Measurements from ENCODE around the gene QRICH2.
"Not testable (repeated sequence)": the region's sequence is repeated elsewhere in the genome, so short reads cannot be mapped to it uniquely, and the experiment has no call there.

The QRICH2 gene

DNA sequence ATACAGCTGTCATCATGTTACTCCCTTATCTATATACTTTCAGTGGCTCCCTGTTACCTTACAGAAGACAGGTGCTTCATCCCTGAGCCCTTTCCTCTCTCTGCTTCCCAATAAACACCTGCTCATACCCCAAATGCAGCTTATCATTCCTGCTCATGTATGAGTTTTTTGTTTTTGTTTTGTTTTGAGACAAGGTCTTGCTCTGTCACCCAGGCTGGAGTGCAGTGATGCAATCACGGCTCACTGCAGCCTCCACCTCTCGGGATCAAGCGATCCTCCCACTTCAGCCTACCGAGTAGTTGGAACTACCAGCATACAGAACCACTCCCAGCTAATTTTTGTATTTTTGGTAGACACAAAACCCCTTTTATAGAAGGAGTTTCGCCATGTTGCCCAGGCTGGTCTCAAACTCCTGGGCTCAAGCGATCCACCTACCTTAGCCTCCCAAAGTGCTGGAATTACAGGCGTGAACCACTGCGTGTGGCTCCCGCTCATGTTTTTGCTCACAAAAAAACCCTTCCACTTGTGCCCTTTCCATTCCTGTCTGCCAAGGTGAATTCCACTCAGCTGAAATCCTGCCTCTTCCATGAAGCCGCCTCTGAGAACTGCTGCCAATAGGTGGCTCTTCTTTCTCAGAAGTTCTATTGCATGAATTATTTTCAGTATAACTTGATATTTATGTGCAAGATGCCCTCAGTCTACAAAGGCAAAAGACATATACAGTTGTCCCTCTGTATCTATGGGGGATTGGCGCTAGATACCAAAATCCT lies 59.9 kb downstream of the QRICH2 start:
- no peak for DNase-seq (ENCODE audit: low read depth in 2 of 2)

DNA sequence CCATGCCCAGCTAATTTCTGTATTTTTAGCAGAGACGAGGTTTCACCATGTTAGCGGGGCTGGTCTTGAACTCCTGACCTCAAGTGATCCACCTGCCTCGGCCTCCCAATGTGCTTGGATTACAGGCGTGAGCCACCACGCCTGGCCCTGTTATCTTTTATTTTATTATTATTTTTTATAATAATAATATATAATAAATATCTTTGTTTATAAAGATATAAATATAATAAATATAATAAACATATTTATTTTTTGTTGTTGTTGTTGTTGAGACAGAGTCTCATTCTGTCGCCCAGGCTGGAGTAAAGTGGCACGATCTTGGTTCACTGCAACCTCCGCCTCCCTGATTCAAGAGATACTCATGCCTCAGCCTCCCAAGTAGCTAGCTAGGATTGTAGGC lies 60.8 kb downstream of the QRICH2 start:
- DNase-seq (ENCODE audit: low read depth in 2 of 2) = no peak

DNA sequence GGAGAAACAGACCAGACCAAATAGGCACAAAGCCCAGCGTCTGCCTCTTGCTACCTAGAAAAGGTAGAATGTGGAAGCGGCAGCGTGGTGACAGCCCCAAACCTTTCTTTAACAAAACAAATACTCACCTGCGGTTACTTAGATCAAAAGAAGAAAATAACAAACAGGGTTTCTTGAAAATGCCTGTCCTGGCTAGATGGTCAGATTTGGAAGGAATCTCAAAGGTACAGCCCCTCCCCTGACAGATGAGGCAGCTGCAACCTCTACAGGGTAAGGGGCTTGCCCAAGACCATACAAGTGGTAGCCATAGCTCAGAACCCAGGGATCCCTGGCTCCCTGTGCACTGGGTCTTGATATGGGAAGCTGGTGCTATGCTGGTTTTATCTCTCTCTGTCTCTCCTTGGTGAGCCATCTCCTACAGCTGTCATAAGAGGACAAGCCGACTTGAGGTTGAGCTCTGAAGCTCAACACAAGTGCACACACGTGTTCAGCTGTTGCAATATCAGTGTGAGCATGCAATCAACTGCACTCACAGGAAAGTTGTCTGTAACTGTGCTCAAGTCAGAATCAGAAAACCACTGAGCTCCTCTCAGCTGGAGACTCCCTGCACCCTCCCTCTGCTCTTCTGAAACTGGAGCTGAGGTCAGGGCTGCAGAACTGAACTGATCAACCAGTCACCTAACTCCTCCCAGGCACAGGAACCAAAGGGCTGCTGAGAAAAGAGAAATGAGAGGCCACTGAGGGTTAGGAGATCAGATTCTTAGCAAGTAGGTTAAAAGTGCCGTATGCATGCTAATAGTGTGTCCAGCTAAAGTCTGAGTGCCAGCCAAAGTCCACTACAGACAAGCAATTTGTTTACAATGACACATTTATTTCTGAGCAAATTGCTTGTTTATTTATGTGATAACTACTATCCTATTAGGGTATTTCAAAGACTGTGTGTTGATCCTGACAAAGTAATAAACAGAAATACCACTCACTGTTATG lies 61.7 kb downstream of the QRICH2 start:
- DNase-seq (ENCODE audit: low read depth in 2 of 2) = no peak

DNA sequence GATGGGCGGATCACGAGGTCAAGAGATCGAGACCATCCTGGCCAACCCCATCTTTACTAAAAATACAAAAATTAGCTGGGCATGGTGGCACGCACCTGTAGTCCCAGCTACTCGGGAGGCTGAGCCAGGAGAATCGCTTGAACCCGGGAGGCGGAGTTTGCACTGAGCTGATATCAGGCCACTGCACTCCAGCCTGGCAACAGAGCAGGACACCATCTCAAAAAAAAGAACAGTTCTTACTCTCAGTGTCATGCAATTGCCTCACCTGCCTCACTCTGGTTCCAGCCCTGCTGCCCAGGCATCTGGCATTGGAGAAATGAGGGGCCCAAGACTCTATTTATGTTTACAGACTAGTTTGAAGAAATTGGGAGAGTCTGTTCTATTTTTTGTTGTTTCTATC lies 63.4 kb downstream of the QRICH2 start:
- not testable (repeated sequence) for DNase-seq (ENCODE audit: low read depth in 2 of 2)

DNA sequence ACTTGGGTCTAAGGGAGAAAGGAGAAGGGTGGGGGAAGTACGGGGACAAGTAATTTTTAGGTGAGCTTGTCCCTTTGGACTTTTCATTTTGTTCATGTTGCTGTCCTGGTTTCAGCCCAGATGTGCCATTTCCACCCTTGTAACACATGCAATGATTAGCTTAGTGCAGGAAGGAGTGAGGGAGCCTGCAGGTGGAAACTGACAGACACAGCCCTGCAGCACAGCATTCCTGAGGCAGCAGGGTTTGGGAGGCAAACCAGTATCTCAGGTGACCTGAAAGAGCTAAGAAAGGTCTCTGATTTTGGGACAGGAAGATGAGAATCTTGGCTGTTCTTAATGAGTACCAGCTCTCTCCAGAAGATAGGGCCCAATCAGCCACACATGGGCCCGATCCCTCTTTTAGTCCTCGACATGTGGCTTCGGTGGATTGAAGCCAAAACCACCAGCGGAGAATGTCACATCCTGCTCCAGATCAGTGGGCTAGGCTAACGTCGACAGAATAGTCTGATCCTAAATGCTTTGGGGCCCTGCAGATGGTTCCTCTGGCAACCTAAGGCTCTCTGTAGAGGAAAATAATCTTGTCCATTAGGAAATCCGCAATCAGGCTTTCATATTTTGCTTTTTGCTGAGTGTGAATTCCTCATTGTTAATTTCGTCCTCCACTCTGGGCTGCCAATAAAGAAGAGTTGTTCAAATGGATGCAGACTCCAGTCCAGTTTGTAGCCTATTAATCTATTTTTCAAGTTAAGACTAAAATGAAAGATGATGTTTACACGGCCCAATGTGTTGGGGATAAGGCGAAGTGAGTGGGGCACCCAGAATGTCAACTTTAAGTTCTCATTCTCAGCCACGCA lies 64.0 kb downstream of the QRICH2 start:
- no peak for DNase-seq (ENCODE audit: low read depth in 2 of 2)

DNA sequence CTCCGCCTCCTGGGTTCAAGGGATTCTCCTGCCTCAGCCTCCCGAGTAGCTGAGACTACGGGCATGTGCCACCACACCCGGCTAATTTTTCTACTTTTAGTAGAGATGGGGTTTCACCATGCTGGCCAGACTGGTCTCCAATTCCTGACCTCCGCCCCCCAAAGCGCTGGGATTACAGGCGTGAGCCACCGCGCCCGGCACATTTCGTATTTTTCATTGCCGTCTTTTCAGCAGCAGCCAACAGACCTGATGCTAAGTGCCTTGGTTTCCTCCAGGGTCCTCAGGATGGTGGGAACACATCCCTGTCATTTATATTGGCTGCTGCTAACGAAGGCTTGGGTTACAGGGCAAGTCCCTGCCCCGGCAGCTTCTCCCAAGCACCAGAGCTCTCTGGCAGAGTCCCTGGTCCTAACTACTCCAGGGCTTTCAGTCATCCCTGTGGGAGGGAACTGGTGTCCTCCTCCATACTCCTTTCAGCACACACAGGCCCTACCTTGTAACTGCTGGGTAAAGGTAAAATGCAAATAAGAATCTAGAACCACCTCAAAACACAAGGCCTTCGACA lies 66.3 kb downstream of the QRICH2 start:
- DNase-seq (ENCODE audit: low read depth in 2 of 2) = no peak

DNA sequence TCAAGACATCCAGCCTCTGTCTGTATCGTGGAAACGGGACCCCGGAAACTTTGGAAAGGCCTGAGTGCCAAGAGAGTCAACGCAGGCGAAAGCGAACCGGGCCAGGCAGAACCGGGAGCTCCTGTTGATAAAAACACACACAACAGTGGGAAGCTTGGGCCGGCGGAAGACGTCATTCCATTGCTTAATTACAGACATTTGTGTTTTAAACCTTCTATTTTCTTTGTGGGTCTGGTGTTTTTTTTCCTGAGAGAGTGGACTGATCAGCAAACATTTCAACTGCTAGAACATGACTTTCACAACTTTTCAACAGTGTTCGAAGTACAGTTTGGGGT lies 66.9 kb downstream of the QRICH2 start:
- DNase-seq (ENCODE audit: low read depth in 2 of 2) = no peak

DNA sequence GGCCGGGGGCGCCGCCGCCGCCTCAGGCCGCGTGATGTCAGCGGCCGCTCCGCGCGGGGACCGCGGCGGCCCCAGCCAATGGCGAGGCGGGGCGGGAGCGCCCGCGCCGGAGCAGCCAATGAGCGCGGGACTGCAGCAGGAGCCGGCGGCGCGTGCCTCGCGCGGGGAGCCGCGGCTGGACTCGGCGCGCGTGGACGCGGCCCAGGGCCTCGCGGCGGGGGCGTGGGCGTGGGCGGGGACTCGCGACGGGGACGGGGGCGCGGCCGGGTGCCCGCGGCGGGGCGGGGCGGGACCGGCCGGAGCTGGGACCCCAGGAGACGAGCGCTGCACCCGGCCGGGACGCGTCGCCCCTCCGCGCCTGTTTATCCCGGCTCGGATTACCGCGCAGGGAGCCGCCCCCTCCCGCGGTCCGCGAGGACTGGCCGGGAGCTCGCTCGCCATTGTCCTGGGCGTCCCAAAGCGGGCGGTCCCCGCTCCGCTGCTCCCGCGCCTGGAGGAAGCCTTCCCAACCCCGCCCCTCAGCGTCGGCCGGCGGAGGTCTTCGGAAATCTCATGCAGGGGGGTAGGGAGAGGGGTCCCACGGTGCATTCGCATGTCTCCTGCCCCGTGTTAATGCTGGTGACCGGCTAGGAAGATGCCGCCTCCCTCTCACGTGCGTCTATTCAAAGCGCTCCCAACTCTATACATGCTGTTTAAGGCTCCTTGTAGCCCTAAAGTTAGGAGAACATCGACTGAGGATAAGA lies 67.4 kb downstream of the QRICH2 start, which contains the start of gene RNF157:
Gene RNF157, minus strand, starts transcription at position 33 of the 743 bp plus-strand sequence. CDS start 253 bp downstream, outside the sequence.
- DNase-seq (ENCODE audit: low read depth in 2 of 2) = no peak

DNA sequence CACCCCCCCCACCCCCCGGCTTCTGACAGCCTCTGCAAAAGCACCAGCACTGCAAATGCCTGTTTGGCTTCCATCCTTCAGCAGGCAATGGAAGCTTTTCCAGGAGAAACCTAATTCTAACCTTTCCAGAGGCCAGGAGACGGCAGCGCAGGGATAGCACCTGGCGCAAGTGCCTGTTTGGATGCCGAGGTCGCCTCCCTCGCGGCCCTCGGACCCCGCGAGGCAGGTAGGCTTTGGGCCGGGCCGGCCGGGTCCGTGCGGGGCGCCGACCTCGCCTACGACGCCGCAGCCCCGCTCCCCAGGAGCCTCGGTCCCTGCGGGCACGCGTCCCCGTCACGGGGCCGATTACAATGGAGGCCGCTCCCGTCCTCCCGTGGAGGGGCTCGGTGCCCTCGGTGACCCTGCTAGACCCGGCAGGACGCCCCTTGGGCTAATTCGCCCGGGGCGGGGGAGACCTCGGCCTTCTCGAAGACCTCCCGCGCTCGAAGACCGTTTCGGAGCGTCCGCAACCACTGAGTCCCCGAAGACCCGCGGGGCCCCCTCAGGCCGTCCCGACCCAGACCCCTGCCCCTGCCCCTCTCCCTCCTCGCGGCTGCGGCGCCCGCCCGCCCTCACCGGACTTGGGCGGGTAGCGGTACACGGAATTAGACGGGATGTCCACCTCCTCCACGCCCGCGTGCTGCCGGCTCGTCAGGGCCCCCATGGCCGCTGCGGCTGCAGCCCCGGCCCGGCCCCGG lies 68.4 kb downstream of the QRICH2 start:
- no peak for DNase-seq (ENCODE audit: low read depth in 2 of 2)

DNA sequence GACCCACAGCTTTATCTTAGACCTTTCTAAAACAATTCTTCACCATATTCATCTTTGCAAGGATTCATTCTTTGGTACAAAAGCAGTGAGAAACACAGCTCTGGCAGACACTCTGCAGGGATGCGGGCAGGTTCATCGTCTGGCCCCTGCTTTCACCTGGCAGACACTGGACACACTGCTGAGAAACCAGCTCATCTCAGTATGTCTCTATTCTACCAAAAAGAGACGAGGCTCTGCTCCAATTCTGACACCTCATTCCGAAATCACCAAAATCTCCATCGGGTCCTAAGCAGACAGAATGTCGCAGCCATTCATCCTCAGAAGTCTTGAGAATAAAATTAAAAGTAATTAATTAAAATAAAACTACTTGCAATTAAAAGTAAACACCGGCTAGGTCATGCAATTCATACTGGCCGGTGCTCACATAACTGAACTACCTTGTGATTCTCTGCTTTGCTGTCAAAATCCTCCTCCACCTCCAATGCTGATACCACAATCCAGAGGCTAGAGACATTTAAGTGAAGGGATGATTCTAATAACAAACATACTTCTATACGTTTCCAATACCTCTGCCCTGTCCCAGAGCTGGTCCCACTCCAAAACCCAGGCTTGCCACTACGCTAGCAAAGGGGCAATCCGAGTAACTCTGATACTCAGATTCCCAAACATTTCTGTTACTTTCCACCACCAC lies 69.1 kb downstream of the QRICH2 start:
- no peak for DNase-seq (ENCODE audit: low read depth in 2 of 2)

DNA sequence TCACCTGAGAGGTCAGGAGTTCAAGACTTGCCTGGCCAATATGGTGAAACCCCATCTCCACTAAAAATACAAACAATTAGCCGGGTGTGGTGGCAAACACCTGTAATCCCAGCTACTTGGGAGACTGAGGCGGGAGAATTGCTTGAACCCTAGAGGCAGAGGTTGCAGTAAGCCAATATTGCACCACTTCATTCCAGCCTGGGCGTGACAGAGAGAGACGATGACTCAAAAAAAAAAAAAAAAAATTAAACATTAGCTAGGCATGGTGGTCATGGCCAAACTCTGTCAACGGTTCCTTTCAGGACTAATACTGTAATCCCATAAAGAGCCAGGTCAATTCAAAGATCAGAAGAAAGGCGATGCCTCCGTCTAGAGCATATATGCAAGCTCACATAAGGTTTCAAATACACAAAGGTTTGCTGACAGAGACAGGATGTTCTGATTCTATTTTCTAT lies 70.2 kb downstream of the QRICH2 start:
- no peak for DNase-seq (ENCODE audit: low read depth in 2 of 2)

DNA sequence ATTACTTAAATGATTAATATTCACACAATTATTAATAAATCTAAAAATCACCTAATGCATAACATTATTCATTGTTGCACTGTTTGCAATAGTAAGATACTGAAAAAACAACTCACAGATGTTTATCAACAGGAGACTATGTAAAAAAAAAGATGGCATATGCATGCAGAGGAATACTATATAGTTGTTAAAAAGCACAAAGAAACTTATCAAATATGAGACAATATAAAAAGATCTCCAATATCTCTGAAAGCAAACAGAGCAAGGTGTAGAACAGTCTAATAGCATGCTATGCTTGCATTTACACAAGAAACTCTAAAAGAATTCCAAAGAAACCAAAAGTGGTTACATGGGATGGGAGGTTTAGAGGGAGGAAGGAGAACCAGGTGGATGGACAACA lies 71.5 kb downstream of the QRICH2 start:
- DNase-seq (ENCODE audit: low read depth in 2 of 2) = no peak

DNA sequence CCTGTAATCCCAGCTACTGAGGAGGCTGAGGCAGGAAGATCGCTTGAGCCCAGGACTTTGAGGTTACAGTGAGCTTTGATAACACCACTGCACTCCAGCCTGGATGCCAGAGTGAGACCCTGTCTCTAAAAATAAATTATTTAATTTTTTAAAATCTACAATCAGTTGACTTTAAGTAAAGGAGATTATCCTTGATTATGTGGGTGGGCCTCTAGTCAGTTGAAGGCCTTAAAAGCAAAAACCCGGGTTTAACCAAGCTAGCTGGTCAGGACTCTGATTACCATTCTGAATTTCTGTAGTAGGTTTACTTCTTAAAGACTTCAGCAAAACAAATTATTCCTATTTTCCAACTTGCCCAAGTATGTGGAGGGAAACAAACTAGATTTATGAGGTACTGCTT lies 72.2 kb downstream of the QRICH2 start:
- DNase-seq (ENCODE audit: low read depth in 2 of 2) = no peak

DNA sequence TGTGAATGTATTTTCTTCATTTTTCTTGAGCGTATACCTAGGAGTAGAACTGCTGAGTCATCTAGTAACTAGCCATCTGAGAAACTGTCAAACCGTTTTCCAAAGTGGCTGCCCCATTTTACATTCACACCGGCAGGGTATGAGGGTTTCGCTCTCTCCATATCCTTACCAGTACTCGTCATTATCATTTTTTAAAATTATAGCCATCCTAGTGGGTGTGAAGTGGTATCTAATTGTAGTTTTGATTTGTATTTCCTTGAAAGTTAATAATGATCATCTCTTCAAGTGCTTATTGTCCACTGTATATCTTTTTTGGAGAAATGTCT lies 73.8 kb downstream of the QRICH2 start:
- no peak for DNase-seq (ENCODE audit: low read depth in 2 of 2)

DNA sequence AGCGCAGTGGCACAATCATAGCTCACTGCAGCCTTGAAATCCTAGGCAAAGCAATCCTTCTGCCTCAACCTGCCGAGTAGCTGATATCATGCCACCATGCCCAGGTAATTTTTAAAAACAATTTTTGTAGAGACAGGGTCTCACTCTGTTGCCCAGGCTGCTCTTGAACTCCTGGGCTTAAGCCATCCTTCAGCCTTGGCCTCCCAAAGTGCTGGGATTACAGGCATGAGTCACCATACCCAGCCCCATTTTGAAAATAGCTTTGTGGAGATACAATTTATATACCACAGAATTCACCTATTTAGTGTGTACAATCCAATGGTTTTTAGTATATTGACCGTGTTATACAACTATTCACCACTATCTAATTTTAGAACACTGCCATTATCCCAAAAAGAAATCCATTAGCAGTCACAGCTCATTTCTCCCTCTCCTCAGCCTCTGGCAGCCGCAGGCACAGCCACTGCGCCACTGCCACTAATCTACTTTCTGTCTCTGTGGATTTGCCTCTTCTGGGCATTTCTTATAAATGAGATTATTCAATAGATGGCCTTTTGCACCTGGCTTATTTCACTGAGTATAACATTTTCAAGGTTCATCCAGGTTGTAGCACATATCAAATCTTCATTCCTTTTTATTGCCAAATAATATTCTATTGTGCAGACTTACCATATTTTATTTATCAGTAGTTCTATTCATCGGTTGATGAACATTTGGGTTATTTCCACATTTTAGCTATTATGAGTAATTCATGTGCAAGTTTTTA lies 74.3 kb downstream of the QRICH2 start:
- DNase-seq (ENCODE audit: low read depth in 2 of 2) = no peak

DNA sequence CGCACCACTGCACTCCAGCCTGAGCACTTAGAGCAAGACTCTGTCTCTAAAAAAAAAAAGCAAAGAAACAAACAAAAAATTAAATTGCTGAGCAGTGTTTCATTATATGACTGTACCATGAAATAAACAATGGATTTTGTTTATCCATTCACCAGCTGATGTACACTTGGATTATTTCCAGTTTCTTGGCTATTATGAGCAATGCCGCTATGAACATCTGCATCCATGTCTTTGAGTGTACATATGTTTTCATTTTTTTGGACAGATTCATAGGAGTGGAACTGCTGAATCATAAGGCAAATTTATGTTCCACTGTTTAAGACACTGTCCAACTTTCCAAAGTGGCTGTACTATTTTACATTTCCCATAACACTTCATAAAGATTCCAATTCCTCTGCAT lies 75.7 kb downstream of the QRICH2 start:
- no peak for DNase-seq (ENCODE audit: low read depth in 2 of 2)

DNA sequence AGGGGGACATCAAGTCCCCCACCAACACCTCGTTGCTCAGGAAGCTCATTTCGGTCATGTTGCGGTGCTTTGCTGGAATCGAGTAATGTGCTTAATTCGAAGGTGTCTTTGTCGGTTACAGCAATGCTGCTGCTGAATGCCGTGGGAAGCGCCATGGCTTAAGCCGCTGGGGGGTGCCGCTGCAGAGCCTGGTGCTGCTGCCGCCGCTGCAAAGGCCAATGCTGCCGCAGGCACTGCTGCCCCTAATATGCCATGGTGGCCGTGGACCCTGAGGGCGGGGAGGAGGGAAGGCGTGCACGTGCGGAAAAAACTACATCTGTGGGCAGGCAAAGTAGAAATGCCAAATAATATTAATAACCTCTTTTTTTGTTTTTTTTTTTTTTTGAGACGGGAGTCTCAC lies 81.3 kb downstream of the QRICH2 start:
- not testable (repeated sequence) for DNase-seq (ENCODE audit: low read depth in 2 of 2)

DNA sequence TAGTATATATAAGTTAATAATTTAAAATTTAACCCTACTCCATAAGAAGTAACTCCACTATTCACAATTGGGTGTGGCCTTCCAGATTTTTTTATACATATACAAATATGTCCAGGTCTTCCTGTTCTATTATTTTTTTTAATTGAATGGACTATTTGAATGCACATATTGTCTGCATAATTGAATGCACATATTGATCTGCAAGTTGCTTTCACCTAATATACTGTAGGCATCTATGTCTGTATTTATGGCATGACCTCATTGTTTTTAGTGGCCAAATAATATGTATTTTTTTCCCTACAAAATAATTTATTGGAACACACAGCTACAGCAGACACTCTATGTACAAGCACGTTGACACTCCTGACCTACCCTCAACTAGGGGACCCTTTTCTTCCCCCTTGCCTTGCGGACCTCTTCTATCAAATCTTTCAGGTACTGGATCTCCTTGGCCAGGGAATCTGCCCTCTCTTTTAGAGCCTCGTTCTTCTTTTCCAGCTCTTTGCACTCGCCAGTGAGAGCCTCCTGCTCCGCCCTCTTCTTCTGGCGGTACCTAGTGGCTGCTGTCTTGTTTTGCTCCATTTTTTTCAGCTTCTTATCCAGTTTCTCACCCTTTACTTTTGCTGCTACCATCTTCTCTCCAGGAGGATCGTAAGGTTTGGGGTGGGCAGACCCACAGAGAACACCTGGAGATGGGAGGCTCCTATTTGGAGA lies 82.5 kb downstream of the QRICH2 start:
- not testable (repeated sequence) for DNase-seq (ENCODE audit: low read depth in 2 of 2)

All from activated CD4-positive, alpha-beta T cell treated with anti-CD3 and anti-CD28 coated beads for 24 hours (primary cell).